Thymus (tissue), 14 donors: Measurements from ENCODE around the gene CKAP4. TPM values are rescaled to one million over a fixed set of nuclear protein-coding genes. Genes with fewer than 3 reads are reported as not detected.
A peak's percentile ranks its signal among the peaks of the same experiment; 100 is the strongest.

Experiments used
- DNase-seq, 9 donors: peaks; one replicate each; pipeline ENCODE4 v3.0.0-alpha.2; 2013; ENCODE audit warnings: low spot score in 9 of 9, low read depth in 6 of 9, missing footprints in 1 of 9
- H3K27ac ChIP-seq, 2 donors: one replicate each; pipeline ENCODE4 v1.5.1; 2013; ENCODE audit warnings: control low read depth in 1 of 2, low read depth in 1 of 2, low read length in 1 of 2, mild to moderate bottlenecking in 1 of 2, moderate library complexity in 1 of 2
- H3K27me3 ChIP-seq, 2 donors: one replicate each; pipeline ENCODE4 v1.5.1; 2013; ENCODE audit warnings: low read length in 1 of 2; ENCODE audit not compliant: control insufficient read depth in 2 of 2, insufficient read depth in 1 of 2
- H3K36me3 ChIP-seq, 2 donors: one replicate each; pipeline ENCODE4 v1.5.1; 2013; ENCODE audit warnings: low read length in 1 of 2, mild to moderate bottlenecking in 1 of 2, moderate library complexity in 1 of 2; ENCODE audit not compliant: control insufficient read depth in 2 of 2, insufficient read depth in 2 of 2
- H3K4me1 ChIP-seq, 2 donors: one replicate each; pipeline ENCODE4 v1.5.1; 2013; ENCODE audit warnings: low read length in 2 of 2; ENCODE audit not compliant: control insufficient read depth in 2 of 2, insufficient read depth in 2 of 2
- H3K4me3 ChIP-seq, 2 donors: one replicate each; pipeline ENCODE4 v1.5.1; 2013; ENCODE audit warnings: low read length in 2 of 2, control low read depth in 1 of 2, mild to moderate bottlenecking in 1 of 2
- H3K9me3 ChIP-seq, 2 donors: one replicate each; pipeline ENCODE4 v1.5.1; 2013; ENCODE audit warnings: low read length in 1 of 2, mild to moderate bottlenecking in 1 of 2; ENCODE audit not compliant: control insufficient read depth in 2 of 2, insufficient read depth in 1 of 2
- WGBS: extraction: QIAGEN DNeasy Blood & Tissue Kit; methylation state at CpG from one replicate; pipeline ENCODE4 v1.1.7; 2013; 5-methylcytosine and 5-hydroxymethylcytosine counted together
- long read RNA-seq, 10 donors: transcript quantifications; one replicate each; lab custom pipeline, GENCODE V29; 2026
- polyA plus RNA-seq: library from polyadenylated mRNA; stranded (reverse); fragments of 200-250 nt; gene quantifications from one replicate; pipeline ENCODE4 v1.2.3, GENCODE V29; 2013
- total RNA-seq: library from RNA; stranded (reverse); fragments of 120-200 nt; gene quantifications from one replicate; pipeline ENCODE4 v1.2.4, GENCODE V29; 2013
- donor health status: healthy.

CKAP4 gene, protein sequence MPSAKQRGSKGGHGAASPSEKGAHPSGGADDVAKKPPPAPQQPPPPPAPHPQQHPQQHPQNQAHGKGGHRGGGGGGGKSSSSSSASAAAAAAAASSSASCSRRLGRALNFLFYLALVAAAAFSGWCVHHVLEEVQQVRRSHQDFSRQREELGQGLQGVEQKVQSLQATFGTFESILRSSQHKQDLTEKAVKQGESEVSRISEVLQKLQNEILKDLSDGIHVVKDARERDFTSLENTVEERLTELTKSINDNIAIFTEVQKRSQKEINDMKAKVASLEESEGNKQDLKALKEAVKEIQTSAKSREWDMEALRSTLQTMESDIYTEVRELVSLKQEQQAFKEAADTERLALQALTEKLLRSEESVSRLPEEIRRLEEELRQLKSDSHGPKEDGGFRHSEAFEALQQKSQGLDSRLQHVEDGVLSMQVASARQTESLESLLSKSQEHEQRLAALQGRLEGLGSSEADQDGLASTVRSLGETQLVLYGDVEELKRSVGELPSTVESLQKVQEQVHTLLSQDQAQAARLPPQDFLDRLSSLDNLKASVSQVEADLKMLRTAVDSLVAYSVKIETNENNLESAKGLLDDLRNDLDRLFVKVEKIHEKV
- total RNA-seq, result 6.8 TPM
- 11.1 TPM for polyA plus RNA-seq
- long read RNA-seq, donor 1, result 0 reads
- long read RNA-seq, donor 2, result 0 reads
- long read RNA-seq, donor 3, transcript CKAP4-201 (2 exons, 3,093 nt), result major isoform, 10 of 10 reads
- long read RNA-seq, donor 3, partial matches to known transcripts, result 0 of 10 reads
- long read RNA-seq, donor 3, other reads (novel, unspliced or antisense), result 0 of 10 reads
- long read RNA-seq, donor 4, partial matches to known transcripts, result 0 of 3 reads
- long read RNA-seq, donor 4, other reads (novel, unspliced or antisense), result 0 of 3 reads
- long read RNA-seq, donor 5, transcript CKAP4-201 (2 exons, 3,093 nt), result major isoform, 17 of 17 reads
- long read RNA-seq, donor 5, partial matches to known transcripts, result 0 of 17 reads
- long read RNA-seq, donor 5, other reads (novel, unspliced or antisense), result 0 of 17 reads
- long read RNA-seq, donor 6, transcript CKAP4-201 (2 exons, 3,093 nt), result major isoform, 10 of 10 reads
- long read RNA-seq, donor 6, partial matches to known transcripts, result 0 of 10 reads
- long read RNA-seq, donor 6, other reads (novel, unspliced or antisense), result 0 of 10 reads
- long read RNA-seq, donor 7, partial matches to known transcripts, result 7 of 11 reads
- long read RNA-seq, donor 7, other reads (novel, unspliced or antisense), result 0 of 11 reads
- long read RNA-seq, donor 8, partial matches to known transcripts, result 0 of 4 reads
- long read RNA-seq, donor 8, other reads (novel, unspliced or antisense), result 0 of 4 reads
- long read RNA-seq, donor 9, partial matches to known transcripts, result 0 of 2 reads
- long read RNA-seq, donor 9, other reads (novel, unspliced or antisense), result 0 of 2 reads
- long read RNA-seq, donor 10, partial matches to known transcripts, result 0 of 3 reads
- long read RNA-seq, donor 10, other reads (novel, unspliced or antisense), result 0 of 3 reads

DNA sequence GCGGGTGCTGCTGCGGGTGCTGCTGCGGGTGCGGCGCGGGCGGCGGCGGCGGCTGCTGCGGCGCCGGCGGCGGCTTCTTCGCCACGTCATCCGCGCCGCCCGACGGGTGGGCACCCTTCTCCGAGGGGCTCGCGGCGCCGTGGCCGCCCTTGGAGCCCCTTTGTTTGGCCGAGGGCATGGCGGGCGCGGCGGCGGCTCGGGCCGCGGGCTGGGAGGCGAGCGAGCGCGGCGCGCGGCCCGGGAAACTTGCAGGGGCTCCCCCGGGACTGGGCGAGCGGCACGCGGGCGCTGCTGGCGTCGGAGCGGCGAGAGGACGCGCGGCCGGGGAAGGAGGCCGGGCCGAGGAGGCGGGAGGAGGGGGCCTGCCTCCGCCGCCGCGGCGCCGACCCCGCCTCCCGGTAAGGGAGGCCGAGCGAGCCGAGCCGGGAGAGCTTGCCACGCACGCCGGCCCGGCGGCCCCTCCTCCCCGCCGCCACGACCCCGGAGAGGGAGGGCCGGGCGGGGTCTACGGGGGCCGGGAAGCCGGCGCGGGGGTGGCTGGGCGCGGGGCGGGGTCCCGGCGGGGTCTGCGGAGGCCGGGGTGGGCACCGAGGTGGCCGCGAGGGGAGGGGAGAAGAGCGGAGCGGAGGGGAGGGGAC lies at the start of gene CKAP4:
CKAP4 (minus strand) TSS at position 347 of the 638 bp plus-strand sequence; CDS start at position 178, 169 bp downstream.
- Histone ChIP-seq H3K36me3 (no peaks in the 10 kb centered on the region), H3K4me1 (peaks cover 4 to 10% of the 10 kb centered on the region in 2 donors), H3K4me3 (peak within 1 kb of the TSS; percentile 46 to 73), H3K27ac (peak within 1 kb of the TSS; percentile 43 to 87), H3K27me3 (peaks cover 17 to 69% of the 10 kb centered on the region in 2 donors), H3K9me3 (no peaks in the 10 kb centered on the region)
- under 1% methylated on average over 101 of the region's 102 CpGs for WGBS
- peak in 1 of 9 donors; percentile 37 for DNase-seq

DNA sequence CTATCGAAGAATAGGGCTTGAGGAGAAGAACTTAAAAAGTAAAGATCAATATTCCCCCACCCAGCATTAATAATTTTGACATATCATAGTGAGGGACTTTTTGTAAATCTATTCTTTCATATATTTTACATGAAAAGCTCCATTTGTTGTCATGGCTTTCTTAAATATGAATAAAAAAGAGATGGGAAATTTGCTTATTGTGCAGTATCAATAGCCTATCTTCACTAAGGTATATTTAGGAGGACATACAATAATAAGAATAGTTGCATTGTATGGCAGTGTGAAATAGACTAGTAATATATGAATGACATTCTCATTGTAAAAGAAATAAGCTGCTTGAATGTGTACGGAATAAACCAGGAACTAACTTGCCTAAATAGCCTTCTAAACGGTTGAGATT lies 49.3 kb upstream of the CKAP4 start:
- no peaks in the 10 kb centered on the region for H3K9me3 ChIP-seq
- H3K27ac ChIP-seq, result no peak overlapping the region
- H3K4me1 ChIP-seq, result peaks cover 3 to 11% of the 10 kb centered on the region in 2 donors
- no peak for DNase-seq
- WGBS, result 94% methylated on average over 3 of the region's 3 CpGs
- no peaks in the 10 kb centered on the region for H3K36me3 ChIP-seq
- H3K27me3 ChIP-seq, result no peaks in the 10 kb centered on the region
- no peak overlapping the region for H3K4me3 ChIP-seq

DNA sequence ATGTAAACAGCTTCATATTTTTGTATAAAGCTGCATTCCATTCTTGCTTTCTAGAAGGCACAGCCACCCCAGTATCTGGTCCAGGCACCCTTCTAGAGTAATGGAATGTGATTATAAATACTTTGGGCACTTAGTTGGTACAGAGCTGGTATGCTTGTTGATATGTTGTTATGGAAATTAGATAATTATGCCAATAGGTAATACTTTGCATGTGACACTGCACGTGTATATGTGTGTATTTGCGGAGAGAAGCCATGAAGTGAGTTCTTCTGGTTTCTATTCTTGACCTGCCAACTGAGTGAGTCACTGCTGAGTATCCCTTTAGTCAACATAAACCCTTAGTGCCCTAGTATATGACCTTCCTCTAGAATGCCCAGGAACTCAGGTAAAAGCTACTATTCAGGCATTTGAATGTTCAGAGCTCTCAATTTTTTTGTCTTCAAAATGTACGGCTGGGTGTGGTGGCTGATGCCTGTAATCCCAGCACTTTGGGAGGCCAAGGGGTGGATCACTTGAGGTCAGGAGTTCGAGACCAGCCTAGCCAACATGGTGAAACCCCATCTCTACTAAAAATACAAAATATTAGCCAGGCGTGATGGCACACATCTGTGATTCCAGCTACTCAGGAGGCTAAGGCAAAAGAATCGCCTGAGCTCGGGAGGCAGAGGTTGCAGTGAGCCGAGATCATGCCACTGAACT lies 48.5 kb upstream of the CKAP4 start:
- DNase-seq, result no peak
- Histone ChIP-seq H3K27ac (no peak overlapping the region), H3K27me3 (no peaks in the 10 kb centered on the region), H3K9me3 (no peaks in the 10 kb centered on the region), H3K4me1 (peaks cover under 1 to 3% of the 10 kb centered on the region in 2 donors), H3K4me3 (no peak overlapping the region), H3K36me3 (no peaks in the 10 kb centered on the region)
- WGBS, result 96% methylated on average over 8 of the region's 8 CpGs

DNA sequence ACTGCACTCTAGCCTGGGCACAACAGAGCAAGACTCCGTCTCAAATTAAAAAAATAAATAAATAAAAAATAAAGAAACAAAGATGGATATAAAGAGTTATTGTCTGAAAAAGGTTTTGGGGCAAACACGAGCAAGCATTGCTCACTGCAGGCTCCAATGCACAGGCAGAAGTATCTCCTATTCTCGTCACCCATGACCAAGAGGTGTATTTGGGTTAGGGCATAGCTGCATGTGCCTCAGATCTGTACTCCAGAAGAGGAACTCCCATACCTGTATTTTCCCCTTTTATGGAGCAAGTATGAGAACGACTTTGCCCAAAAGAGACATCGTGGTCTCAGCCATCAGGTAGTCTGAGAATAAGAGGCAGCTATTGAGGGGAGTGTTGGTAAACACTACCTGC lies 44.5 kb upstream of the CKAP4 start:
- Histone ChIP-seq H3K9me3 (no peaks in the 10 kb centered on the region), H3K36me3 (no peaks in the 10 kb centered on the region)
- 96% methylated on average over 5 of the region's 5 CpGs for WGBS

DNA sequence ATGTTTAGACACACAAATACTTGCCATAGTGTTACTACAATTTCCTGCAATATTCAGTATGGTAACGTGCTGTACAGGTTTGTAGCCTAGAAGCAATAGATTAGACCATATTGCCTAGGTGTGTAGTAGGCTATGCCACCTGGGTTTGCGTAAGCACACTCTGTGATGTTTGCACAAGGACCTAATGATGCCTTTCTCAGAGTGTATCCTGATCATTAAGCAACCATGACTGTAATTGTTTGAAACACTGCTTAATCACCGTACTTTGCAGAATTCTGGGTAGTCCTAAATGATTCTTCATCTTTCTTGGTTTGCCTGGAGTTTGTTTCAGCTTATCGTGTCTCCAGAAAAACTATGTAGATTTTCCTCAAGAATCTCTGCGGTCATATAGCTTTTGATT lies 43.5 kb upstream of the CKAP4 start:
- Histone ChIP-seq H3K4me3 (no peak overlapping the region), H3K27me3 (no peaks in the 10 kb centered on the region), H3K27ac (no peak overlapping the region), H3K9me3 (no peaks in the 10 kb centered on the region), H3K36me3 (no peaks in the 10 kb centered on the region), H3K4me1 (no peaks in the 10 kb centered on the region)
- no peak for DNase-seq
- 95% methylated on average over 5 of the region's 5 CpGs for WGBS

More for the DNA sequence above, 44.5 kb upstream of the CKAP4 start:
- no peak overlapping the region for H3K4me3 ChIP-seq
- H3K27ac ChIP-seq, result no peak overlapping the region
- H3K27me3 ChIP-seq, result no peaks in the 10 kb centered on the region
- no peak for DNase-seq
- H3K4me1 ChIP-seq, result no peaks in the 10 kb centered on the region

DNA sequence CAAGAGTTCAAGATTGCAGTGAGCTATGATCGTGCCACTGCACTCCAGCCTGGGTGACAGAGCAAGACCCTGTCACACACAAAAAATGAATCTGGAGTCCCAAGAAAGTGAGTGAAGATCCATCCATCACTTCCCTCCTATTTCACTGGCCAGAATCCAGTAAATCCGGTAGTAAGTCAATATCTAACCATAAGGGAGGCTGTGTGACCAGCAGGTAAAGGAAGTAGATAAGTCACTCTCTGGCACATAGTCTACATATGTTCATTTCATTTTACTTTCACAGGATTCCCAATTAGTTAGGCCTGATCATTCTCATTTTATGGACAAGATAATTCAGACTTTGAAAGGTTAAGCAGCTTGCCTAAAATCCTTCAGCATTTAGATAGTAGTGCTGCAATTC lies 42.8 kb upstream of the CKAP4 start:
- Histone ChIP-seq H3K36me3 (no peaks in the 10 kb centered on the region), H3K4me3 (no peak overlapping the region), H3K27ac (no peak overlapping the region), H3K4me1 (no peaks in the 10 kb centered on the region), H3K27me3 (peaks cover 0 to 2% of the 10 kb centered on the region in 2 donors), H3K9me3 (no peaks in the 10 kb centered on the region)
- WGBS, result 96% methylated on average over 2 of the region's 2 CpGs
- DNase-seq, result no peak

DNA sequence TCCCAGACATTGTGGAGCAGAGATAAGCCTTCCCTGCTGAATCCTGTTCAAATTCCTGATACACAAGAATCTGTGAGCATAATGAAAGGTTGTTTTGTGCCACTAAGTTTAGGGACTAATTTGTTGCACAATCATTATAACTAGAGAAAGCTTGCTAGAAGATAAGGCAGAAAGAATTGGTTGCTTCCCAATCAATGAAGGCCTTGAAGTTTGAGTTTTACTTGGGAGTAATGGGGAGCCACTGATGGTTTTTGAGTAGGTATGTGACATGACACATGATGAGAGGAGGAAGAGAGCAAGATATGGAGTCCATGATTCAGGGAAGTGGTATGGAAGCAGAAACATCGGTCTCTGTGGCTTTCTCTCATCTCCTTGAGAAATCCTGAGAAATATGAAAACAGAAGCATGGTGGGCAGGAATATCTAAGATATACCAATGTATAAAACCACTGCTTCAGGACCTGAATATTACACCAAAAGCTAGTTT lies 41.4 kb upstream of the CKAP4 start:
- H3K27ac ChIP-seq, result no peak overlapping the region
- no peak for DNase-seq
- H3K4me1 ChIP-seq, result no peaks in the 10 kb centered on the region

More for the DNA sequence above, 41.4 kb upstream of the CKAP4 start:
- no peaks in the 10 kb centered on the region for H3K9me3 ChIP-seq
- no peaks in the 10 kb centered on the region for H3K36me3 ChIP-seq
- peaks cover 0 to 8% of the 10 kb centered on the region in 2 donors for H3K27me3 ChIP-seq
- WGBS, result 100% methylated on average over 1 of the region's 1 CpG
- H3K4me3 ChIP-seq, result no peak overlapping the region
